Measurements from ENCODE around the gene CYYR1. TPM values are rescaled to one million over a fixed set of nuclear protein-coding genes. Genes with fewer than 3 reads are reported as not detected.
"Not testable (repeated sequence)": the region's sequence is repeated elsewhere in the genome, so short reads cannot be mapped to it uniquely, and the experiment has no call there.

Gene CYYR1
- total RNA-seq, 4 donors from 2014 or later, result 1.2 to 11.6 (median 5.2) TPM

GRCh38 chr21:26460621-26461020 lies 112.5 kb downstream of the CYYR1 start:
- H3K4me3 ChIP-seq, result no peak overlapping the region
- no peaks in the 10 kb centered on the region for H3K27me3 ChIP-seq
- WGBS, 2 donors, result 70 to 89% methylated on average over 3 of the region's 3 CpGs
- H3K9me3 ChIP-seq, result no peaks in the 10 kb centered on the region
- DNase-seq, result no peak
- intact Hi-C loops (cut with DNase I), result no loop called here
- H3K4me1 ChIP-seq, result peaks cover 0 to 4% (median 0%) of the 10 kb centered on the region in 3 donors
- no peak for TF ChIP-seq CTCF (IDR thresholded peaks at IDR 0.05)
- TF ChIP-seq POLR2A (IDR thresholded peaks at IDR 0.05), result no peak
- no peak overlapping the region for H3K27ac ChIP-seq
- H3K36me3 ChIP-seq, result no peaks in the 10 kb centered on the region

DNA sequence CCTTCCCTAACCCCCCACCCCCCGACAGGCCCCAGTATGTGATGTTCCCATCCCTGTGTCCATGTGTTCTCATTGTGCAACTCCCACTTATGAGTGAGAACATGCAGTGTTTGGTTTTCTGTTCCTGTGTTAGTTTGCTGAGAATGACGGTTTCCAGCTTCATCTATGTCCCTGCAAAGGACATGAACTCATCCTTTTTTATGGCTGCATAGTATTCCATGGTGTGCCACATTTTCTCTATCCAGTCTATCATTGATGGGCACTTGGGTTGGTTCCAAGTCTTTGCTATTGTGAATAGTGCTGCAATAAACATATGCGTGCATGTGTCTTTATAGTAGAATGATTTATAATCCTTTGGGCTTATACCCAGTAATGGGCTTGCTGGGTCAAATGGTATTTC lies 114.2 kb downstream of the CYYR1 start:
- H3K27ac ChIP-seq; H3K27me3 ChIP-seq; H3K4me1 ChIP-seq; H3K9me3 ChIP-seq; H3K36me3 ChIP-seq; DNase-seq; intact Hi-C loops (cut with DNase I); H3K4me3 ChIP-seq: not testable (repeated sequence)
- 80 to 81% methylated on average over 3 of the region's 3 CpGs for WGBS, 2 donors

DNA sequence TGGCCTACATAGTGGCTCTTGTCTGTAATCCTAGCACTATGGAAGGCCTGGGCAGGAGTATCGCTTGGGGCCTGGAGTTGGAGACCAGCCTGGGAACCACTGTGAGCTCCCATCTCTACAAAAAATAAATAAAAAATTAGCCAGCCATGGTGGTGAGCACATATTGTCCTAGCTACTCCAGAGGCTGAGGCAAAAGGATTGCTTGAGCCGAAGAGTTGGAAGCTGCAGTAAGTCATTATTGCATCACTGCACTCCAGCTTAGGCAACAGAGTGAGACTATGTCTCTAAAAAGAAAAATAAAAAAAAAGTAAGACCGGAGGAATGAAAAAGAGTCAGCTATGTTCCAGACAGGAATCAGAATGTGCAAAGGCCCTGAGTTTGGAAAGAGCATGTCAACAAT lies 115.3 kb downstream of the CYYR1 start:
- H3K4me1 ChIP-seq, result peaks cover 0 to 4% (median 0%) of the 10 kb centered on the region in 3 donors
- 83 to 86% methylated on average over 3 of the region's 3 CpGs for WGBS, 2 donors
- H3K27ac ChIP-seq, result no peak overlapping the region
- TF ChIP-seq POLR2A (IDR thresholded peaks at IDR 0.05), result no peak
- TF ChIP-seq CTCF (IDR thresholded peaks at IDR 0.05), result no peak
- H3K9me3 ChIP-seq, result no peaks in the 10 kb centered on the region
- no peak overlapping the region for H3K4me3 ChIP-seq
- intact Hi-C loops (cut with DNase I), result no loop called here
- no peaks in the 10 kb centered on the region for H3K36me3 ChIP-seq
- no peak for DNase-seq
- H3K27me3 ChIP-seq, result no peaks in the 10 kb centered on the region

DNA sequence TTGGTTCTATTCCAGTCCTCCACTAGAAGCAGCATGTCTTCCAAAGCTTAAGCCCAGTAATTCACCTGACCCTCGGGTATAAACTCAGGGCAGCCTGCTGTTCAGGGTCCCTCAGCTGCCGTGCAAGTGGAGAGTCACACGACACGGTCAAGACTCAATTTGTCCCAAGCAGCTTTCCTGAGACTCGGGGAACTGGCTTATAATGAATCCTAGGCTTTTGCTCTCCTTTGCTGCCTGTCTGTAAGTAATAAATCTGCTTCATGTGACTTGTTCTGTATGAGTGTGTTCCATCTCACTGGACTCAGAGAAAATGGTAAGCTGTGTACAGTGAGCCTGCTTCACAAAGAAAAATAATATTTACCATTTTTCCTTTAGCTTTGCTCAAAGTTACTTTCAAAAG lies 119.8 kb downstream of the CYYR1 start:
- 53 to 91% methylated on average over 3 to 4 of the region's 5 CpGs for WGBS, 2 donors
- Histone ChIP-seq H3K4me1 (peaks cover 0 to 13% (median 7%) of the 10 kb centered on the region in 3 donors), H3K4me3 (no peak overlapping the region), H3K36me3 (no peaks in the 10 kb centered on the region), H3K27me3 (no peaks in the 10 kb centered on the region), H3K27ac (no peak overlapping the region), H3K9me3 (no peaks in the 10 kb centered on the region)
- TF ChIP-seq CTCF (IDR thresholded peaks at IDR 0.05) (no peak), POLR2A (IDR thresholded peaks at IDR 0.05) (no peak)
- DNase-seq, result no peak
- intact Hi-C loops (cut with DNase I), result no loop called here

DNA sequence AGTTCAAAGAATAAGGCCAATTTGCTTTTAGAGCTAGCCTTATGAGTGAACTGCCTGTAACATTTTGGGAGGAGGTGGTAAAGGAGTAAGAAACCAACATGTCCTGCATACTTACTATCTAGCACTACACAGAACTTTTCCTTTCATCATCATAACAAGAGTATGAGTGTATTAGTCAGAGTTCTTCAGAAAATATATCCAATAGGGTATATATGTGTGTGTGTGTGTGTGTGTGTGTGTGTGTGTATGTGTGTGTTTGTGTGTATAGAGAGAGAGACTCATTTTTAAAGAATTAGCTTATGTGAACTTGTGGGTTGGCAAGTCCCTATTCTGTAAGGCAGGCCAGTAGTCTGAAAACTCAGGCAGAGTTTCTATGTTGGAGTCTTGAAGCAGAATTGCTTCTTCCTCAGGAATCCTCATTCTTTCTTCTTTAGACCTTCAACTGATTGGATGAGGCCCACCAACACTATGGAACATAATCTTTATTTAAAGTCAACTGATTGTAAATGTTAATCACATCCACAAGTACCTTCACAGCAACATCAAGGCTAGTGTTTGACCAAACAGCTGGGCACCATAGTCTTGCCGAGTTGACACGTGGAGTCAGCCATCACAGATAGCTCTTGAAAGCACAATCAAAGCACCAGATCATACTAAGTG lies 121.9 kb downstream of the CYYR1 start:
- 90 to 97% methylated on average over 2 of the region's 2 CpGs for WGBS, 2 donors
- H3K4me1 ChIP-seq, result peaks cover 0 to 14% (median 7%) of the 10 kb centered on the region in 3 donors
- no peak overlapping the region for H3K4me3 ChIP-seq
- no peak overlapping the region for H3K27ac ChIP-seq
- DNase-seq, result no peak
- H3K27me3 ChIP-seq, result no peaks in the 10 kb centered on the region
- no peaks in the 10 kb centered on the region for H3K9me3 ChIP-seq
- TF ChIP-seq POLR2A (IDR thresholded peaks at IDR 0.05) (no peak), CTCF (IDR thresholded peaks at IDR 0.05) (no peak)
- H3K36me3 ChIP-seq, result no peaks in the 10 kb centered on the region
- intact Hi-C loops (cut with DNase I), result no loop called here

- Histone ChIP-seq H3K9me3 (no peaks in the 10 kb centered on the region), H3K4me1 (peaks cover 0 to 14% (median 7%) of the 10 kb centered on the region in 3 donors), H3K4me3 (no peak overlapping the region), H3K27ac (peak overlapping the region in 3 of 4 donors; percentile 57 to 73 (median 59)), H3K27me3 (no peaks in the 10 kb centered on the region), H3K36me3 (no peaks in the 10 kb centered on the region)
- no peak for TF ChIP-seq CTCF (IDR thresholded peaks at IDR 0.05)
- TF ChIP-seq POLR2A (IDR thresholded peaks at IDR 0.05), result no peak
- intact Hi-C loops (cut with DNase I), result no loop called here
- 14 to 34% methylated on average over 5 of the region's 5 CpGs for WGBS, 2 donors
- no peak for DNase-seq
Observed at GRCh38 chr21:26449161-26449560, 123.9 kb downstream of the CYYR1 start.
